ENCODE data around the gene CTXN1.

Gene CTXN1

GRCh38 chr19:7914598-7915045 lies 11.3 kb downstream of the CTXN1 start, which contains the start of gene TGFBR3L:
TGFBR3L (plus strand) TSS chr19:7914830.
- Histone ChIP-seq H3K4me3 (ENCODE audit: low read length in 2 of 2) (no peak within 1 kb of the TSS), H3K27me3 (ENCODE audit: control insufficient read depth in 2 of 2, insufficient read depth in 2 of 2, low read length in 2 of 2) (peaks cover 23 to 26% of the 10 kb centered on the region in 2 donors)

GRCh38 chr19:7914099-7914498 lies 11.8 kb downstream of the CTXN1 start:
- peaks cover 10 to 16% of the 10 kb centered on the region in 2 donors for H3K4me1 ChIP-seq (ENCODE audit: control insufficient read depth in 2 of 2, insufficient read depth in 2 of 2, low read length in 2 of 2)
- peaks cover 24 to 29% of the 10 kb centered on the region in 2 donors for H3K36me3 ChIP-seq (ENCODE audit: control insufficient read depth in 2 of 2, insufficient read depth in 2 of 2, low read length in 2 of 2)
- H3K9me3 ChIP-seq (ENCODE audit: control insufficient read depth in 2 of 2, low read length in 2 of 2) = no peaks in the 10 kb centered on the region
- H3K9ac ChIP-seq (ENCODE audit: low read depth in 1 of 2, low read length in 2 of 2) = no peak overlapping the region
- H3K27ac ChIP-seq (ENCODE audit: low read depth in 2 of 2, low read length in 2 of 2) = no peak overlapping the region
- peaks cover 23 to 26% of the 10 kb centered on the region in 2 donors for H3K27me3 ChIP-seq (ENCODE audit: control insufficient read depth in 2 of 2, insufficient read depth in 2 of 2, low read length in 2 of 2)
- no peak overlapping the region for H3K4me3 ChIP-seq (ENCODE audit: low read length in 2 of 2)

More at GRCh38 chr19:7914598-7915045, 11.3 kb downstream of the CTXN1 start, which contains the start of gene TGFBR3L:
- no peak within 1 kb of the TSS for H3K27ac ChIP-seq (ENCODE audit: low read depth in 2 of 2, low read length in 2 of 2)
- H3K36me3 ChIP-seq (ENCODE audit: control insufficient read depth in 2 of 2, insufficient read depth in 2 of 2, low read length in 2 of 2) = peaks cover 24 to 26% of the 10 kb centered on the region in 2 donors
- peaks cover 12 to 19% of the 10 kb centered on the region in 2 donors for H3K4me1 ChIP-seq (ENCODE audit: control insufficient read depth in 2 of 2, insufficient read depth in 2 of 2, low read length in 2 of 2)
- H3K9me3 ChIP-seq (ENCODE audit: control insufficient read depth in 2 of 2, low read length in 2 of 2) = no peaks in the 10 kb centered on the region
- H3K9ac ChIP-seq (ENCODE audit: low read depth in 1 of 2, low read length in 2 of 2) = no peak within 1 kb of the TSS

- peaks cover 9 to 12% of the 10 kb centered on the region in 2 donors for H3K4me1 ChIP-seq (ENCODE audit: control insufficient read depth in 2 of 2, insufficient read depth in 2 of 2, low read length in 2 of 2)
- no peak overlapping the region for H3K4me3 ChIP-seq (ENCODE audit: low read length in 2 of 2)
- H3K9ac ChIP-seq (ENCODE audit: low read depth in 1 of 2, low read length in 2 of 2) = no peak overlapping the region
- no peaks in the 10 kb centered on the region for H3K9me3 ChIP-seq (ENCODE audit: control insufficient read depth in 2 of 2, low read length in 2 of 2)
- H3K36me3 ChIP-seq (ENCODE audit: control insufficient read depth in 2 of 2, insufficient read depth in 2 of 2, low read length in 2 of 2) = peaks cover 24 to 30% of the 10 kb centered on the region in 2 donors
- no peak overlapping the region for H3K27ac ChIP-seq (ENCODE audit: low read depth in 2 of 2, low read length in 2 of 2)
- peaks cover 21% of the 10 kb centered on the region in 2 donors for H3K27me3 ChIP-seq (ENCODE audit: control insufficient read depth in 2 of 2, insufficient read depth in 2 of 2, low read length in 2 of 2)
Observed at GRCh38 chr19:7913652-7914051, 12.3 kb downstream of the CTXN1 start.

DNA sequence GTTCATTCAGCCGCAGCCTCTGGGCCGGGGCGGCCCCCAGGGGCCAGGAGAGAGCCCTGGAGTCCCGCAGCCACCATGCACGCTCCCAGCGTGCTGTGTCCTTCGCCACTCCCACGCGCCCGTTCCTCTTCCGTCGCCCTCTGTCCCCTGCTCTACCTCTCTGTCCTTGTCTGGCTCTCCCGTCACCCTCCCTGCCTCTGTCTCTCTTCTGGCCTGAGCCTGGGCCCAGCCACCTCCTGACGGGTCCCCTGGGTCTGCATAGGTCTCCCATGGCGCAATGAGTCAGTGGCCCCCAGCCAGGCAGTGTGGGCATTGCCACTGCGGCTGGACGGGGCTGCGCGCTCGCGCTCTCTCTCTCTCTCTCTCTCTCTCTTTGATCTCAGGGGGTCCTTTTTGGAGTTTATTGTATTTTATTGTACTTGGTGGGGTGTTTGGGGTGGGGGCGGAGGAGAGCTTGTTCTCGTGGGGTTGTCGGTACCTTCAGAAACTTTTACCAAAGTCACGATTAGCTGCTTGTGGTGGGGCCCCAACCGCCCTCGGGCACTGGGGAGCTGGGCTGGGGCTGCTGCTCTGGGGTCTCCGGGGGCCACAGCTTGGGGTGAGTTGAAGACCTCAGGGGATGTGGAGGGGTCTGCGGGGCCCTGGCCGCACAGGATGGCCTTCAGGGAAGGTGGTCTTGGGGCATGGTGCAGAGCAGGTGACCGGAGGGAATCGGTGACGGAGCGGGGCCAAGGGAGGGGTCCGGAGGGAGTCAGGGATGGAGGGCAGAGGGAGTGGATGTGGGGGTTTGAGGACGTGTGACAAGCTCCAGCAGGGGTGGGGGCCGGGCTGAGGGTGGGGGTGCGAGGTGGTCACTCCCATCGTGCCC lies 13.0 kb downstream of the CTXN1 start:
- Histone ChIP-seq H3K4me1 (ENCODE audit: control insufficient read depth in 2 of 2, insufficient read depth in 2 of 2, low read length in 2 of 2) (peaks cover 8 to 10% of the 10 kb centered on the region in 2 donors), H3K9ac (ENCODE audit: low read depth in 1 of 2, low read length in 2 of 2) (no peak overlapping the region), H3K36me3 (ENCODE audit: control insufficient read depth in 2 of 2, insufficient read depth in 2 of 2, low read length in 2 of 2) (peaks cover 24 to 30% of the 10 kb centered on the region in 2 donors), H3K27me3 (ENCODE audit: control insufficient read depth in 2 of 2, insufficient read depth in 2 of 2, low read length in 2 of 2) (peaks cover 17 to 20% of the 10 kb centered on the region in 2 donors), H3K4me3 (ENCODE audit: low read length in 2 of 2) (no peak overlapping the region), H3K27ac (ENCODE audit: low read depth in 2 of 2, low read length in 2 of 2) (no peak overlapping the region), H3K9me3 (ENCODE audit: control insufficient read depth in 2 of 2, low read length in 2 of 2) (no peaks in the 10 kb centered on the region)

DNA sequence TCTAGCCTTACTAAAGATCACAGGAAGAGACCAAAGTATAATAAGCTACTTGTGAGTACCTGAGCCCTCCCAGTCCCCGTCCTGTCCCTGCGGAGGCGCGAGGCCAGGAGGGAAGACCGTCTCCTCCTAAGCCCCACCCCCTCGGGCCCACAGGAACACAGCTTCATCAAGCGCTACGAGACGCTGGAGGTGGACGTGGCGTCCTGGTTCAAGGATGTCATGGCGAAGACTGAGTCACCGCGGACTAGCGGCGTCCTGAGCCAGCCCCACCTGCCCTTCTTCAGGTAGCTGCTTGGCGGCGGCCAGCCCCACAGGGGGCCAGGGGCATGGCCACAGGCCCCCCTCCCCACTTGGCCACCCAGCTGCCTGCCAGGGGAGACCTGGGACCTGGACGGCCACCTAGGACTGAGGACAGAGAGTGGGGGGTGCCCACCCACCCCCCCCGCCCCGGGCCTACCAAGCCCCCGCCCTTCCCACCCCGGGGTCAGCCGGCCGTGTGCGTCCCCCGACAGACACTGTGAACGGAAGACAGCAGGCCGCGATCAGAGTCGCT lies 13.7 kb downstream of the CTXN1 start:
- H3K4me1 ChIP-seq (ENCODE audit: control insufficient read depth in 2 of 2, insufficient read depth in 2 of 2, low read length in 2 of 2) = peaks cover 5 to 6% of the 10 kb centered on the region in 2 donors
- H3K27me3 ChIP-seq (ENCODE audit: control insufficient read depth in 2 of 2, insufficient read depth in 2 of 2, low read length in 2 of 2) = peaks cover 16 to 17% of the 10 kb centered on the region in 2 donors
- no peak overlapping the region for H3K27ac ChIP-seq (ENCODE audit: low read depth in 2 of 2, low read length in 2 of 2)
- H3K9ac ChIP-seq (ENCODE audit: low read depth in 1 of 2, low read length in 2 of 2) = no peak overlapping the region
- no peaks in the 10 kb centered on the region for H3K9me3 ChIP-seq (ENCODE audit: control insufficient read depth in 2 of 2, low read length in 2 of 2)
- H3K4me3 ChIP-seq (ENCODE audit: low read length in 2 of 2) = no peak overlapping the region
- H3K36me3 ChIP-seq (ENCODE audit: control insufficient read depth in 2 of 2, insufficient read depth in 2 of 2, low read length in 2 of 2) = peaks cover 24 to 30% of the 10 kb centered on the region in 2 donors

DNA sequence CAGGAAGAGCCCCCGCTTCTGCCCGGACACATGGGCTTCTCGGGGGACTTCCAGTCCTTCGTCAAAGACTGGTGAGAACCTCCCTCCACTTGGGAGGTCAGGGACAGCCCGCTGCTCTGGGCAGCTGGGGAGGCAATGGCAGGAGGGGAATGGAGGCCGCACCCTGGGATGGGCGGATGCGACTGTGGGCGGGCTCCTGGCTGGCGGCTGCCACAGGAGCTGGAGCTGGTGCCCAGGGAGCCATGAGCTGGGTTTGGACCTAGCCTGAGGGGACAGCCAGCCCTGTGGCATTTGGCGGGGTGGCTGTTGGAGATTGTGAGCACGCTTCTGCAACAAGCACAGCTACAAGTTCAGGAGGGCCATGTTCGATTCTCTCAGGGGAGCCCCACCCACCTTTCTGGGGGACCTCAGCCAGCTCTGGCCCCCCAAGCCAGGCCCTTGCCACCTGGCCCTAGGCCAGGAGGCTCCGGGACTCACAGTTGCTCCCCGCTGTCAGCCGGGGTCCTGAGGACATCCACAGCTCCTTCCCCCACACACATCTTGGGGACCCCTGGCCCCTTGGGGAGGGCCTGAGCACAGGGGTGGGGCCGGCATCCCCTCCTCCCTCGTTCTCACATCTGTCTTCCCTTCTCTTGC lies 14.3 kb downstream of the CTXN1 start:
- Histone ChIP-seq H3K4me3 (ENCODE audit: low read length in 2 of 2) (no peak overlapping the region), H3K27ac (ENCODE audit: low read depth in 2 of 2, low read length in 2 of 2) (no peak overlapping the region), H3K9ac (ENCODE audit: low read depth in 1 of 2, low read length in 2 of 2) (no peak overlapping the region), H3K4me1 (ENCODE audit: control insufficient read depth in 2 of 2, insufficient read depth in 2 of 2, low read length in 2 of 2) (peaks cover 3 to 4% of the 10 kb centered on the region in 2 donors), H3K27me3 (ENCODE audit: control insufficient read depth in 2 of 2, insufficient read depth in 2 of 2, low read length in 2 of 2) (peaks cover 13 to 14% of the 10 kb centered on the region in 2 donors), H3K36me3 (ENCODE audit: control insufficient read depth in 2 of 2, insufficient read depth in 2 of 2, low read length in 2 of 2) (peaks cover 24 to 30% of the 10 kb centered on the region in 2 donors), H3K9me3 (ENCODE audit: control insufficient read depth in 2 of 2, low read length in 2 of 2) (no peaks in the 10 kb centered on the region)

- H3K9ac ChIP-seq (ENCODE audit: low read depth in 1 of 2, low read length in 2 of 2) = no peak overlapping the region
Observed at GRCh38 chr19:7910321-7911161, 15.4 kb downstream of the CTXN1 start.

GRCh38 chr19:7909471-7910067 lies 16.4 kb downstream of the CTXN1 start:
- H3K36me3 ChIP-seq (ENCODE audit: control insufficient read depth in 2 of 2, insufficient read depth in 2 of 2, low read length in 2 of 2) = peaks cover 24 to 30% of the 10 kb centered on the region in 2 donors
- H3K4me3 ChIP-seq (ENCODE audit: low read length in 2 of 2) = no peak overlapping the region
- H3K9ac ChIP-seq (ENCODE audit: low read depth in 1 of 2, low read length in 2 of 2) = no peak overlapping the region
- no peaks in the 10 kb centered on the region for H3K9me3 ChIP-seq (ENCODE audit: control insufficient read depth in 2 of 2, low read length in 2 of 2)
- H3K4me1 ChIP-seq (ENCODE audit: control insufficient read depth in 2 of 2, insufficient read depth in 2 of 2, low read length in 2 of 2) = peaks cover 7% of the 10 kb centered on the region in 2 donors
- H3K27ac ChIP-seq (ENCODE audit: low read depth in 2 of 2, low read length in 2 of 2) = no peak overlapping the region
- H3K27me3 ChIP-seq (ENCODE audit: control insufficient read depth in 2 of 2, insufficient read depth in 2 of 2, low read length in 2 of 2) = peaks cover 1 to 2% of the 10 kb centered on the region in 2 donors

More at GRCh38 chr19:7910321-7911161, 15.4 kb downstream of the CTXN1 start:
- Histone ChIP-seq H3K27me3 (ENCODE audit: control insufficient read depth in 2 of 2, insufficient read depth in 2 of 2, low read length in 2 of 2) (peaks cover 7 to 8% of the 10 kb centered on the region in 2 donors), H3K4me1 (ENCODE audit: control insufficient read depth in 2 of 2, insufficient read depth in 2 of 2, low read length in 2 of 2) (no peaks in the 10 kb centered on the region), H3K4me3 (ENCODE audit: low read length in 2 of 2) (no peak overlapping the region), H3K27ac (ENCODE audit: low read depth in 2 of 2, low read length in 2 of 2) (no peak overlapping the region), H3K9me3 (ENCODE audit: control insufficient read depth in 2 of 2, low read length in 2 of 2) (no peaks in the 10 kb centered on the region), H3K36me3 (ENCODE audit: control insufficient read depth in 2 of 2, insufficient read depth in 2 of 2, low read length in 2 of 2) (peaks cover 24 to 30% of the 10 kb centered on the region in 2 donors)

Data from mucosa of rectum (tissue), 2 donors.